ENCODE results near the gene OR7G2.

DNA sequence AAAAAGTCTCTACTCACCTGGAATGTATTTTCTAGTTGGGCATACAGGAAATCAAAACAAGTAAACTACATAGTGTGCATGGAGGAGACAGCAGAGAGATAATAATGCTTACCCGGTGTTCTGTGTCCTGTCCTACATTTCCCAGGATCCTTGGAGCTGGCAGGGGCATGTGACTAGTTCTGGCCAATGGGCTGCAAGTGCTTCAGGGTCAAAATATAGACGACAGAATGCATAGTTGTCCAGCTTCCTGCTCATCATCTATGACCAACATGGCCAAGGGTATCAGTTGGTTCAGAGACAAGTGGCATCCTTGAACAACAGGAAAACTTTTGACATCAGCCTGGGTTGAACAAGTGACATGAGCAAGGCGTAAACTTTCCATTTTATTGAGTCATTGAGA lies 41.4 kb upstream of the OR7G2 start:
- TF ChIP-seq CSDC2 (CRISPR knock-in tag; IDR thresholded peaks at IDR 0.05) = no peak
- TF ChIP-seq ZC3H10 (CRISPR knock-in tag; IDR thresholded peaks at IDR 0.05) = no peak
- no peak for TF ChIP-seq ZFP30 (CRISPR knock-in tag; IDR thresholded peaks at IDR 0.05)
- TF ChIP-seq POU6F1 (CRISPR knock-in tag; IDR thresholded peaks at IDR 0.05; ENCODE audit: borderline replicate concordance, low read depth) = no peak
- TF ChIP-seq ZFP3 (CRISPR knock-in tag; IDR thresholded peaks at IDR 0.05) = no peak
- TF ChIP-seq, protein P1, sequence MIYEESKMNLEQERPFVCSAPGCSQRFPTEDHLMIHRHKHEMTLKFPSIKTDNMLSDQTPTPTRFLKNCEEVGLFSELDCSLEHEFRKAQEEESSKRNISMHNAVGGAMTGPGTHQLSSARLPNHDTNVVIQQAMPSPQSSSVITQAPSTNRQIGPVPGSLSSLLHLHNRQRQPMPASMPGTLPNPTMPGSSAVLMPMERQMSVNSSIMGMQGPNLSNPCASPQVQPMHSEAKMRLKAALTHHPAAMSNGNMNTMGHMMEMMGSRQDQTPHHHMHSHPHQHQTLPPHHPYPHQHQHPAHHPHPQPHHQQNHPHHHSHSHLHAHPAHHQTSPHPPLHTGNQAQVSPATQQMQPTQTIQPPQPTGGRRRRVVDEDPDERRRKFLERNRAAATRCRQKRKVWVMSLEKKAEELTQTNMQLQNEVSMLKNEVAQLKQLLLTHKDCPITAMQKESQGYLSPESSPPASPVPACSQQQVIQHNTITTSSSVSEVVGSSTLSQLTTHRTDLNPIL (CRISPR knock-in tag; IDR thresholded peaks at IDR 0.05; ENCODE audit: low read depth) = no peak
- TF ChIP-seq PPARA (CRISPR knock-in tag; IDR thresholded peaks at IDR 0.05; ENCODE audit: borderline replicate concordance) = no peak
- no peak for TF ChIP-seq BACH2 (CRISPR knock-in tag; IDR thresholded peaks at IDR 0.05; ENCODE audit: borderline replicate concordance)
- TF ChIP-seq, protein P2, sequence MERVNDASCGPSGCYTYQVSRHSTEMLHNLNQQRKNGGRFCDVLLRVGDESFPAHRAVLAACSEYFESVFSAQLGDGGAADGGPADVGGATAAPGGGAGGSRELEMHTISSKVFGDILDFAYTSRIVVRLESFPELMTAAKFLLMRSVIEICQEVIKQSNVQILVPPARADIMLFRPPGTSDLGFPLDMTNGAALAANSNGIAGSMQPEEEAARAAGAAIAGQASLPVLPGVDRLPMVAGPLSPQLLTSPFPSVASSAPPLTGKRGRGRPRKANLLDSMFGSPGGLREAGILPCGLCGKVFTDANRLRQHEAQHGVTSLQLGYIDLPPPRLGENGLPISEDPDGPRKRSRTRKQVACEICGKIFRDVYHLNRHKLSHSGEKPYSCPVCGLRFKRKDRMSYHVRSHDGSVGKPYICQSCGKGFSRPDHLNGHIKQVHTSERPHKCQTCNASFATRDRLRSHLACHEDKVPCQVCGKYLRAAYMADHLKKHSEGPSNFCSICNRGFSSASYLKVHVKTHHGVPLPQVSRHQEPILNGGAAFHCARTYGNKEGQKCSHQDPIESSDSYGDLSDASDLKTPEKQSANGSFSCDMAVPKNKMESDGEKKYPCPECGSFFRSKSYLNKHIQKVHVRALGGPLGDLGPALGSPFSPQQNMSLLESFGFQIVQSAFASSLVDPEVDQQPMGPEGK (CRISPR knock-in tag; IDR thresholded peaks at IDR 0.05; ENCODE audit: borderline replicate concordance) = no peak
